HG03558 (cell line): ENCODE results near the gene SMARCA2.

Experiments
- ATAC-seq: cut with Tn5 transposase; IDR thresholded peaks from one replicate; pipeline ENCODE4 v1.9.1; 2021; ENCODE audit warnings: moderate number of reproducible peaks; ENCODE audit not compliant: unreplicated experiment; ENCODE audit errors: extremely low read depth

Gene SMARCA2

DNA sequence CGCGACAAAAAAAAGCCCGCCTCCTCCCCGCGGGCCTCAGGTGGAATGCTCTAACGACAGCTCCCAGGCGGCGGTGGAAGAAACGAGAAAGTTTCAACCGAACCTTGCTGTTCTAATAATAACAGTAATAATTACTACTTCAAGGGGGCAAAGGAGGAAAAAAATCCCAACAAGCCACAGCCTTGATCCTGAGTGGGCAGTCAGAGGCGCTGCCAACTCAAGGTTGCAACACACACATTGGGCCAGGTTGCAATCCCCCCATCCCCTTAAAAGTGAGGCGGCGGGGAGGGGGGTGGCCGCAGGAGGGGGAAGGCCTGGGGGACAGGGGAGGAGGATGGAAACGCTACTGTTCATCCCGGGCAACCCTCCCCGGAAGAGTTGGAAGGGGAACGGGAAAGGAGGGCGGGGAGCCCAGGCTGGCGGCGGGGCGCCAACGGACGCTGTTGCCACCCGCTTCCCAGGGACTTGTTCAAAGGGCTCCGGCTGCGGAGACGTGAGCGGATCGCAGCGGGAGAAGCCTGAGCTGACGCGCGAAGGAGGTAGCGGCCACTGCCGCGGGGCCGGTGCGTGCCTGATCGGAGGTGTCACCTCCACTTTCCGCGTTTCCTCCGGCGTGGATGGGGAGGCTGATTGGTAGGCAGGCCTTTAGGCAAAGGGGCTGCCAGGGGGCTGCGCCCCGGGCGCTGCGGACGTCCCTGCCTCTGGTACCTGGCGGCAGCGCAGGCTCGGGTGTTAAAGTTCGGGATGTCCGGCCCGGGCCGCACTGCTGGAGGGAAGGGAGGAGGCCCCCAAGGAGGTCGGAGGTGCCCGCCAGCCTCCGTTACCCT, 647 bp downstream of the SMARCA2 start:
- no peak for ATAC-seq

DNA sequence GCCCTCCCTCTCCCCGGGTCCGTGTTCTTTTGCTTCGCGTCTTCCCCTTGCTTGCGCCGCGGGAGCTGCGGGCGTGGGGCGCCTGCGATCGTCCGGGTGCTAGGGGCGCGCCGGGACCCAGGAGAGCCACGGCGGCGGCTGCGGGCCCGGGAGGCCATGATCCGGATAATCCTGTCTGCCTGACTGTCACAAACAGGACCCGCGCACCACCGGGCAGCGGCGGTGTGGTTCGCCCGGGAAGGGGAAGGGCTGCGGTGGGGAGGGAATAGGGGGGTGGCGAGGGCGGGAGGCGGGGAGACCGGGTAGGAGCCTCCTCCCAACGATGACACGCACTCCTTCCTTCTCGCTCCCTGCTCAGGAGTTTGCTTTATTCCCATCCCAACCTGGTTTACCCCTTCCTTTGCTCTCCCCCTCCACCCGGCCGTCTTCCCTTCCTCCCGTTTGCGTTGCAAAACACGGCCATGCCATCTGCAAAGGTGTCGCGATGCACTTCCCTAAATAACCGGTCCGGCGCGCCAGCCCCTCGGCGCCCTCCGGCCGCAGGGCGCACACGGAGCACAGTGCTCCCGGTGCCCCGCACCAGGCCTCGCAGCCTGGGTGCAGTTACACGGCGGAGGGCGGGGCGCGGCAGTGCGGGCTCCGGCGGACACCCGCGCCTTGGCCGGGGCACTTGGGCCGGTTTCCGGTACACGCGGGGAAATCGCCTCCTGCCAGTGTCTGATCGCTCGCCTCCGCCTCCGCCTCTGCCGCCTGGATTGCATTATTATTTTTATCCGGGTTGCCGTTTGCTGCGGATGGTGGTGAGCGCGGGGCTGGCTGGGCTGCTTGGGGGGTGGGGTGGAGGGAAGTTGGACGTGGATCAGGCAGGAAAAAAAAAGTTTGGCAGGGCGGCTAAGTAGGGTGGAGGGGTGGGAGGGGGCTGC, 1.5 kb downstream of the SMARCA2 start:
- no peak for ATAC-seq

DNA sequence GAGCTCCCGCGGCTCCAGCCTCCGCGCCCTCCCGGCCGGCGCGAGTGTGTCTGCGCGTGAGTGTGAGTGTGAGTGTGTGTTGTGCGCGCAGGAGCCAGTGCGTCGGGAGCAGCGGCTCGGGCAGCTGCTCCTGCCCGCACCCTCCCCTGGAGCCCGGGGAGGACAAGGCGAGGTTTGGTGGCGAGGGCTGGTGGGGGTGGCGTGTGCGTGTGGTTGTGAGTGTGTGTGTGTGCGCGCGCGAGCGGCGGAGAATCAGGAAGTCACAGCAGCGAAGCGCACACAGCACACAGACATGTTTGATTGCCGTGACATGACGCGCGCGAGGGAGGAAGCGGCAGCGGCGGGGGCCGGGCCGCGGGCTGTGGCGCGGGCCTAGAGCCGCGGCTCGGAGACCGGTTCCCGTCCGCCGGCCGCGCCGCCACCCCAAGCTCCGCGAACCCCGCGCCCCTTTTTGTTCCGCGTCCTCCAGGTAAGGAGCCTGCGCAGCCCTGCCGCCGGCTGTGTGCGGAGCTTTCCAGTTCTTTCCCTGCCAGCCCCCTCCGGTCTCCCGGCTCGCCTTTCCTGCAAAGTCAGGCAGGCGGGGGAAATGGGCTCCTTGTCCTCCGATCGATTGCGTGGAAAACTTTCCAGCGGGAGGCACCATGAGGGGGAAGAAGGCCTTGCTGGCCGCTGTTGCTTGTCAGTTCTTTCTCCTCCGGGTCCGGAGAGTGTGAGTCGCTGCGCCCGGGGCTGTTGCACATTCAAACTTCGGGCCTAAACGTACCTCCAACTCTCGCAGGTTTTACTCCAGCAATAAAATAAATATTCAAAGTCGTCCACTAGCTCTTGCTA, 2.4 kb downstream of the SMARCA2 start:
- ATAC-seq, result no peak

DNA sequence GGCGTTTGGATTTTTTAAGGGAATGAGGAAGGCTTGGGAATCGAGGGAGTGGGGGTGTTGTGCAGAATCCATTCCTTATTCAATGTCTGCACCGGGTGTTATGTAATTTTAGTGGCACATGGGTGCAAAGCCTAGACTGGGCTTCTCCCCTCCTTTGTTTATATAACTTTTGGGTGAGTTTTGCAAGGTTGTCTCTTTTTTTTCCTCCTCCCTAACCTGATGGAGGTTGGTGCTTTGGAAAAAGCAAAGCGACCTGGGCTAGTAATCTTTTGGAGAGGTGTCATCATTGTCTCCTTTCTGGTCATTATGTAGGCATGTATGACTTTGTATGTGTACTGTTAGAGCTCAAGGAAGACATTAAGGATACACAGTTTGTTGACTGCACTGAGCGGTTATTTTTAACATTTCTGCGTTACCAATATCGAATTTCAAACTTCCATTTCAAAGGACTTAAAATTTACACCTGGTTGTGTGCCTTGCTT, 3.1 kb downstream of the SMARCA2 start:
- ATAC-seq, result no peak

DNA sequence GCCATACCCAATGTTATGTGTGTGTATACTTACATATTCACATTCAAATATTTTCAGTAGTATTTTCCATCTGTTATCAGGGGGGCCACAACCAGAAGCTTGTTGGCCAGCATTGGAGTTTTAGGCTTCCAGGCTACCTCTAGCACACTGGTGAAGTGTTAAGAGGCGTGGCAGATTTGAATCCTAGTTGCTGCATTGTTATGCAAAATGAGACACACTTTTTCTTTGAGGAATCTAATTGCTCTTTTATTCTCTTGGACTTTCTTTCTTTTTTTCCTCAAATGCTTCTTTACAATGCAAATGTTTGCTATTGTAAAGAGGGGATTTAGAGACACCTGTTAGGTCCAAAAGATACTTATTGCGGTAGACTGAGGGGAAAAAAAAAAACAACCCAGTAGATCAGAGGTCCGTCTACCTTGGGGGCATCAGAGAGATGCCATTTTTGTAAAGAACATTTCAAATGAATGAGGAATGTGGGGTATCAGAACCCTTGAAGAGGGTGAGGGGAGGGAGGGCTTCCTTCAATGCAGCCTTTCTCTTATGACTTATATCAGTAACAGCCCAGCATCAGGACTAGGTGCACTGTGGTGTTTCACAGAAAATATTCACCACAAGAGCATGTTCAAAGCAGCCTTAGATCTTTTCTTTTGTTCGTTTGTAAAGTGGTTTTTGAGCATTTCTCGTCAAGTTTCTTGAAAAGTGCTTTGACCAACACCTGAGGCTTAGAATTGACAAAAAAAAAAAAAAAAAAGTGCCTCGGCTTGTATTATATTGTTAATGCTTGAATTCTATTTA, 3.8 kb downstream of the SMARCA2 start:
- no peak for ATAC-seq

DNA sequence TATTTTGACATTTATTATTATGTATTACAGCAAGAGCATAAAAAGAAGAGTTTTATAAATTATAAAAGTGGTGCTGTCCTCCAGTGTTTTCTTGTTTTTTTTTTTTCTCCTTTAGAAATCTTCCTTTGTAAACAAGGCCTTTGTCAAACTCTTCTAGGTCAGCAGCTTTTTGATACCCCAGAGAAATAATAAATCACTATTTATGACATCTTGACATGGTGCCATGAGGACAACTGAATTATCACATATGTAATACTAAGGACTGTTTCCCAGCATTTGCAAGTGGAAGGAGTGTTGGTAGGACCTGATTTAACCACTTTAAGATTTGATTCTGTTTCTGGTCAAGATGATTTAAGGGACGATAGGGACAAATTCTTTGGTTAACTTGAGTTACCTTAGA, 4.6 kb downstream of the SMARCA2 start:
- ATAC-seq, result no peak

DNA sequence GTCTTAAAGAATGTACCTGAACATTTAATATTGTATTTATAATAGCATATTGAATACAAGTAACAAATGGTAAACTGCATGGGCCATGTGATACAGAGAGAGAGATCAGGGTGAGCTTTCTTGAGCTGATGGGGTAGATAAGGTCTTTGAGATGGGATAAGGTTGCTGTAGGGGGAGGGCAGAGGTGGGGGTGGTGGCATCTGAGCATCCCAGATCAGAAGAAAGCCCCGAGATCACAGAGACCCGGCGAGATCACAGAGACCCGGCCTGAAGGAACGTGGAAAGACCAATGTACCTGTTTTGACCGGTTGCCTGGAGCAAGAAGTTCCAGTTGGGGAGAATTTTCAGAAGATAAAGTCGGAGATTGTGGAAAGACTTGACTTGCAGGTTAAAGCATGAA, 6.6 kb downstream of the SMARCA2 start:
- ATAC-seq, result no peak

DNA sequence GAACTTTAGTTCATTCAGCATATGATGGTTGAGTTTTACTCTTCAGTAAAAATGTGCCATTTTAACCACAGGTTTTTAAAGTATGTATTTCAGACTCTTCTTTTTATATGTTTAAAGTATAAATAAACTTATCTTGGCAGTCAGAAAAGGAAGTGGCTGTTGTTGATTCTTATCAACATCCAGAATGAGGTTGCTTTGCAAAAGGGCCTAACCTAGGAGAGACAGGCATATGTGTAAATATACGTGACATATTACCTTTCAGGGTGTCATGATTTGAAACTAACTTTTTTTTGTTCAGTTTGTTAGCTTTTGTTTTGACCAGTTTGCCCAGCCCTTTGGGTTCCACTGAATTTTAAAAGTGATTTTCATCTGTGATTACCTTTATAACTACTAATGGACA, 7.4 kb downstream of the SMARCA2 start:
- ATAC-seq, result no peak

DNA sequence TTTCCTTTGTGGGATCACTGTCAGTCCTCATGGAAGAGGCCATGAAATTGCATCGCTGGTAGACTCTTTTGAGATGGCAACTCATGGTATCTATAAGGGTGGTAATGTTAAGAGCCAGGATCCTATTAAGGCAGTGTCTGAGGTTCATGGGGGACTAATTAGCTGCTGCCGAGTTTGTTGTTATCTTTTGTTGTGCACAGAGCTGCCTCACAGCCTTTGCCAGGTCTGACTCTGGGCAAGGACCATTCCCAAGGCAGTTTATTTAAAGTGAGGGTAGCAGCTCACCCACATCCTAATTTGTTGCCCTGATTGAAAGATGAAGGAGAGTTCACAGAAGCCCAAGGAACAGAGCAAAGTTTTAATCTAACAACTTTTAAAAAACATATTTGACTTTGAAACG, 7.9 kb downstream of the SMARCA2 start:
- ATAC-seq, result no peak

DNA sequence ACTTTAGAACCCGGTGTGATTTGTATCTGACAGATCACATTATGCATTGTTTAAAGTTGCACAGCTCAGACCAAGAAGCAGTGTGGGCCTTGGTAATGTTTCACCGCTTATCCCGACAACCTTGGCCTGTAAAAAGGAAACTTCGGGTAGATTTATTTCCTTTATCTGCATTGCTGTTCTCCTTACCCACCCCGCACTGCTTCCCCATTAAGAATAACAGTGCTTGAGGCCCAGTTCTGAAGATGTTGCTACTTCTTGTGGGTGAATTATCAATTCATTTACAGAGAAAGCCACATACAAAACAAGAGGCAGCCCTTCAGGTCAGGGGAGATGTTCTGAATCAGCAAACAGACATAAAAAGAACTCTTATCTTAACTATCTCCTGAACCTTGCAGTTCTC, 8.4 kb downstream of the SMARCA2 start:
- ATAC-seq, result no peak

DNA sequence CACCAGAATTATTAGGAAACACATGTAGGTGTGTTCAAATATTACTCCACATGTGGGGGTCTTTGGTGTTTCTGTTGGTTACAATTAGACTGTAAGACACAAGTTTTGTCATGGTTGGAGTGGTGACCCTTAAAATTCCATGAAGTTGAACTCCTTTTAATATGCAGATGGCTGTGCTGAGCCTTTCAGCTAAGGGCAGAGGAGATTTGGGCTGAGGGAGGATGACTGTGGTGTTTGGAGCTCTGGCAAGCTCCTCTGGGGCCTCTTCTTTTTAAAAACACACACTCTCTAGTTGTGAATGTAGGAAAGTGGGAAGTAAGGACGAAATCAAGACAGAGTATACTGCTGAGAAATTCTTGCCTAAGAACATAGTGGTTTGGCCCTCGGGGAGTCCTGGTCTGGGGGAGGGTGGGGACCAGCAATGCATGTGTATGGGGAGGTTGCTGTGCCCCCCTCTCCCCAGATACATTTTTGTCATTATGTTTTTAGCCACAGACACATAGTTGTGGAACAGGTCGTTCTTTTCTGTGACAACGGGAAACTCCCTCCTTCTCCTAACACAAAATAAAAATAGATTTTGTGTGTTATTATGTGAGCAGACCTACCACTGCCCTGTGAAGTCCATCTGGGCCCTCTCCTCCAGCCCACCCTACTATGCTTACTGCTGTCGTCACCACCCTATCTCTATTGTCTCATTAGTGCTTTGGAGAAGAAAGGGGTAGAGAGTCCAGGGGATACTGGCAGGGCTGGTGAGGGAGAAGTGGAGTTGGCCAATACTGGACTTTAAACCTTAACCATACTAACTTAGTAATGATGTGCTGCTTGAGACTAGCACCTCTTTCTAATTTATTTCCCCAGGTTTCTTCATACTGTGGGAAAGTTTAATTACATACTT, 10.0 kb downstream of the SMARCA2 start:
- ATAC-seq, result no peak

DNA sequence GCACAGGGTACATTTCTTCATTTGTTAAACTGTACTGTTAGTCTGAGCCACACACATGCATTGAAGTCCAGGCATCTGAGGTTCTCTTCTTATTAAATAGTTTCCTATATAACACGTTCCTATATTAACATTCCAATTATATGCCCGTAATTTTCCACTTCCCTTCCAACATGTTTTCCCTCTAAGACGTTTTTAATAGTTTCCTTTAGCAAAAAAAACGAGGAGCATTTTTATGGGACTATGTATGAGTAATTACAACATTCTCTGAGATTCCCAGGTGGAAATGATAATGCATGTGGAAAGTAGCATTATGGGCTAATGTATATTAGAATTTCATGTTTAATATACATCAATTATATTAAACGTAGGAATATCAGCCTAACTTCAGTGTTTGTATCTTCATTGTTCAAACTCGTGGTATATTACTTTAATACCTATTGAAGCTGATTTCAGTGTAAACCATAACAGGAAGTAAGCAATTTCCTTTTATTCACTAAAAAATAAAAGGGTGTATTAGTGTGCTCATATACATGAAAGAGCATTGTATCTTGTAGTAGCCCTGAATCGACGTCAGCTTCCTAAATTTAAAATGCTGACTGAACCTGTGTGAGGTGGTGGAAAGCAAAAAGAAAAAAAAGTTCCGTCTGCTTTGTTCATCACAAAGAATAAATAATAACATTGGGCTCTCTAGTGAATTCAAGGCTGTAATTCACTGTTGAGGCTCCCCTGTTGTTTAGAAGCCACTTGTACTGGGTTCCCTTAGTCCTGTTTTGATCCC, 11.3 kb downstream of the SMARCA2 start:
- ATAC-seq, result no peak

DNA sequence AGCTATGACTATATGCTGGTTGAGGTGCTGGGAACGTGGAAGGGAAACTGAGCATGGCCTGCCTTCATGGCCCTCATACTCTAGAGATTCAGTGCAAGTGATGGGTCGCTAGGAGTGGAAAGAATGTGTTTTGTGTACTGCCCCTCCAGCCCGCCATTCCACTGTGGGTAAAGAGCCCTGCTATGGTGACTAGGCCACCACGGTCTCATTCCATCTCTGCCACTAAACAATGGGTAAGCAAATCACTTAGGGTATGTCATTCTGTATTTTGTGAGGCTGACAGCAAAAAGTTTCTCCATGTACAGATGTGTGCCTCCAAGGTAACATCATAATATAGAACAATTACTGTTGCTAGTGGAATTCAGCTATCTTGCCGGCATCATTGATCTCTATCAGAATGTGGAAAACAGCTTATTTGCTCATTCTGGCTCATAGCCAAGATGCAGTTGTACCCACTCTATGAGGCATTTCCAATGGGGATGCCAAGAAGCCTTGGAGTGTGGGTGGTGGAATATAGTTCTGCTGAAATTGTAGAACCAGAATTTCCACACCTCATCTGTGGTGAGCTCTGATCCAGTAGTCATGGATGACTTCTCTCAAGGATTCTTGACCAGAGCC, 12.5 kb downstream of the SMARCA2 start:
- no peak for ATAC-seq

DNA sequence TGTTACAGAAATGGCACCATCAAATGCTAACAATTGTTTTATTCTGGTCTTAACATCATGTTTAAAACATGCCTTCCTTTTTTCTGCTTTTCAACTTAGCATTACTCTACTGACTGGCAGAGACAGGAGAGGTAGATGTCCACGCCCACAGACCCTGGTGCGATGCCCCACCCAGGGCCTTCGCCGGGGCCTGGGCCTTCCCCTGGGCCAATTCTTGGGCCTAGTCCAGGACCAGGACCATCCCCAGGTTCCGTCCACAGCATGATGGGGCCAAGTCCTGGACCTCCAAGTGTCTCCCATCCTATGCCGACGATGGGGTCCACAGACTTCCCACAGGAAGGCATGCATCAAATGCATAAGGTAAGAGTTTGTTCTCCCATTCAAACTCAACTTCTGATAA, 13.7 kb downstream of the SMARCA2 start:
- ATAC-seq, result no peak

DNA sequence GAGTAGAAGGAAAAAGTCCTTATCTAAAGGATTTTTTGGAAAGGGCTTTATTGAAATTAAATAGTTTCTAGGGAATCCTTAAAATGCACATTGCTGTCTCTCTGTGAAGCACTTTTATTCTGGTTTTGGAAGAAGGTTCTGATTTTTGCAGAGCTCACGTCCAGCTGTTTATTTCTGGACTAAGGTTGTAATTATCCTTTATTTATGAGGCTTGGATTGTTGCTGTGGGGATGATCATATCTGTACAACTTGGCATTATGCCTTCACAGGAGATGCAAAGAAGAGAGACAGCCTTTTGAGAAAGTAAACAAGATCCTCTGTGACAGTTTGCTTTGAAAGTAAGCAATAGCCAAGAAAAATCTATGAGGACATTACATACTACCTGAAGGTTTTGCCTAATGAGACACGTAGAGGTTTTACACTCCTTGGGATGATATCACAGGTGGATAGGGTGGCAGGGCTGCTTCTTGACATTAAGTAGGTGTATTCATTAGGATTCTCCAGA, 14.6 kb downstream of the SMARCA2 start:
- ATAC-seq, result no peak

DNA sequence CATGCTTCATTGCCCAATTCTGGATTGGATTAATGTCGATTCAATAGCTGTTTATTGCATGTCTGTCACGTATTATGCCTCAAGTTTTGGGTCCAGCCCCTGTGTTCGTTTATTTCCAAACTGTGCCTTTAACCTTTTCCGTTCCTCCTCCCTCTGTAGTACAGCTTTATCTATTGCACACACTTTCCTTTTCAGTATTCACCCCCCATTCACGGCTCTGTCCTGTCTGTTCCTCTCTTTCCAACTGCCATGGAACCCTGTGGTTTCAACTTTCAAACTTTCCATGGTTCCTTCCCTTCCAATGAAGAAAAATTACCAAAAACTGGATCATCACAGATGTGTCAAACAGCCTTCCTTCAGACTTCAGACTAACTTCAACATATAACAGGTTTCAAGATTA, 17.1 kb downstream of the SMARCA2 start:
- ATAC-seq, result no peak

DNA sequence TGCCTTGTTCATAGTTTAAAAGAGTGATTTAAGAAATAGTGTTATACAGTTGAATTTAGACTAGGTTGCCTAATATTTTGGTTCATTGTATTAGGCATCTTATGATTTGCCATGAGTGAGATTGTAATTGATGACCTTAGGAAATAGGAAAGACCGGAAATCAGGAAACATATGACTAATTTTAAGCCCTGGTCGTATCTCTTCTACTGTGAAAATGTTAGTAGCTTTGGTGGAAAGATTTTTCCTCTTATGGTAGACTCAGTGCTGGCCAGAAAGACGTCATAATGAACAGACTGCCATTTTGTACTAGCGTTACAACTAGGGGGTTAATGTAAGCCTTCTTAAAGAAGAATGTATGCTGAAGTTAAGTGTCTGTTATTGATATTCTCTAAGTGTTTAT, 21.7 kb downstream of the SMARCA2 start:
- ATAC-seq, result no peak
